Hepatocyte (in vitro differentiated cells): ENCODE results near the gene TMEM106C. TPM values are rescaled to one million over a fixed set of nuclear protein-coding genes. Genes with fewer than 3 reads are reported as not detected.

ENCODE experiments used
- DNase-seq: peaks from one replicate; pipeline ENCODE4 v3.0.0-alpha.2; 2016; ENCODE audit warnings: low spot score
- H2AFZ ChIP-seq: fragments of 200-600 bp; sonication (generic); 2 replicates; pipeline ENCODE4 v1.6.0; 2016; ENCODE audit warnings: antibody characterized with exemption, mild to moderate bottlenecking
- H3K27ac ChIP-seq: fragments of 200-600 bp; sonication (generic); 2 replicates; pipeline ENCODE4 v1.5.1; 2016; ENCODE audit warnings: mild to moderate bottlenecking
- H3K27me3 ChIP-seq: fragments of 200-600 bp; sonication (generic); 2 replicates; pipeline ENCODE4 v1.6.1; 2016
- H3K36me3 ChIP-seq: fragments of 200-600 bp; sonication (generic); replicated peaks from 2 replicates; pipeline ENCODE4 v1.5.1; 2016; ENCODE audit warnings: low read depth; ENCODE audit not compliant: insufficient read depth
- H3K4me1 ChIP-seq: fragments of 200-600 bp; sonication (generic); 2 replicates; pipeline ENCODE4 v1.5.1; 2016; ENCODE audit warnings: mild to moderate bottlenecking, moderate library complexity; ENCODE audit not compliant: insufficient read depth
- H3K4me2 ChIP-seq: fragments of 200-600 bp; sonication (generic); 2 replicates; pipeline ENCODE4 v1.6.0; 2016
- H3K4me3 ChIP-seq: fragments of 200-600 bp; sonication (generic); 2 replicates; pipeline ENCODE4 v1.5.1; 2016; ENCODE audit warnings: mild to moderate bottlenecking
- H3K79me2 ChIP-seq: fragments of 200-600 bp; sonication (generic); 2 replicates; pipeline ENCODE4 v1.6.0; 2017; ENCODE audit warnings: mild to moderate bottlenecking
- H3K9me2 ChIP-seq: fragments of 200-600 bp; sonication (generic); replicated peaks from 2 replicates; pipeline ENCODE4 v1.6.0; 2017; ENCODE audit warnings: mild to moderate bottlenecking; ENCODE audit not compliant: insufficient read depth
- H3K9me3 ChIP-seq: fragments of 200-600 bp; sonication (generic); 2 replicates; pipeline ENCODE4 v1.5.1; 2016; ENCODE audit warnings: low read depth, mild to moderate bottlenecking
- H4K20me1 ChIP-seq: fragments of 200-600 bp; sonication (generic); 2 replicates; pipeline ENCODE4 v1.6.0; 2016; ENCODE audit warnings: mild to moderate bottlenecking; ENCODE audit not compliant: insufficient read depth, poor library complexity, severe bottlenecking
- CTCF ChIP-seq: fragments of 200-600 bp; sonication (generic); IDR thresholded peaks from 2 replicates; pipeline ENCODE4 v1.5.1; 2016; ENCODE audit warnings: antibody characterized with exemption, mild to moderate bottlenecking; ENCODE audit not compliant: poor library complexity
- EZH2 ChIP-seq: fragments of 200-600 bp; sonication (generic); IDR thresholded peaks from 2 replicates; pipeline ENCODE4 v1.6.1; 2016; ENCODE audit warnings: antibody characterized with exemption, mild to moderate bottlenecking, borderline replicate concordance
- EZH2phosphoT487 ChIP-seq: fragments of 200-600 bp; sonication (generic); IDR thresholded peaks from one replicate; pipeline ENCODE4 v1.6.1; 2018; ENCODE audit warnings: antibody characterized with exemption, mild to moderate bottlenecking, low read depth, moderate library complexity; ENCODE audit not compliant: unreplicated experiment, severe bottlenecking
- WGBS: methylation state at CpG from one replicate; pipeline ENCODE4 v1.1.6; 2016; ENCODE audit warnings: low lambda C conversion rate; ENCODE audit errors: missing lambda C conversion rate; 5-methylcytosine and 5-hydroxymethylcytosine counted together
- polyA plus RNA-seq: library from polyadenylated mRNA; unstranded; fragments of >200 nt; fragmentation: Nextera tagmentation; extraction: Ambion mirVana; gene quantifications from 2 replicates; pipeline ENCODE4 v1.2.1, GENCODE V29; 2016
- total RNA-seq: library from RNA; depleted of rRNA; stranded (reverse); fragments of >200 nt; gene quantifications from 2 replicates; pipeline ENCODE4 v1.2.3, GENCODE V29; 2014

The TMEM106C gene
- total and polyA plus RNA-seq, 2 experiments from 2014 or later: 101 to 113 TPM

- Histone ChIP-seq H3K9me2 (no peaks in the 10 kb centered on the region), H4K20me1 (no peaks in the 10 kb centered on the region), H3K4me3 (no peak overlapping the region), H3K4me2 (peak overlapping the region; percentile 95), H3K79me2 (no peaks in the 10 kb centered on the region), H2AFZ (no peak overlapping the region), H3K36me3 (no peaks in the 10 kb centered on the region), H3K9me3 (no peaks in the 10 kb centered on the region), H3K27ac (no peak overlapping the region), H3K4me1 (peaks cover 29% of the 10 kb centered on the region), H3K27me3 (peaks cover 35% of the 10 kb centered on the region)
- TF ChIP-seq EZH2 (no peak), CTCF (no peak), EZH2phosphoT487 (no peak)
- DNase-seq: peak; percentile 75
- WGBS: 4% methylated on average over 26 of the region's 26 CpGs
Observed at GRCh38 chr12:48002773-48003218, 39.4 kb downstream of the TMEM106C start.

- no peak for DNase-seq
- no peaks in the 10 kb centered on the region for H3K9me3 ChIP-seq
- peaks cover 37% of the 10 kb centered on the region for H3K27me3 ChIP-seq
- H3K79me2 ChIP-seq: no peaks in the 10 kb centered on the region
- H3K36me3 ChIP-seq: no peaks in the 10 kb centered on the region
- H3K9me2 ChIP-seq: no peaks in the 10 kb centered on the region
- no peak for TF ChIP-seq CTCF
- TF ChIP-seq EZH2phosphoT487: no peak
- no peak for TF ChIP-seq EZH2
- H3K4me2 ChIP-seq: peak overlapping the region; percentile 95
- peak overlapping the region; percentile 28 for H3K4me3 ChIP-seq
- WGBS: 8% methylated on average over 35 of the region's 38 CpGs
- H3K4me1 ChIP-seq: peaks cover 29% of the 10 kb centered on the region
- no peak overlapping the region for H3K27ac ChIP-seq
- no peaks in the 10 kb centered on the region for H4K20me1 ChIP-seq
- H2AFZ ChIP-seq: peak overlapping the region; percentile 42
Observed at GRCh38 chr12:48003226-48004052, 40.0 kb downstream of the TMEM106C start.

- Histone ChIP-seq H3K4me1 (peaks cover 29% of the 10 kb centered on the region), H2AFZ (peak within 1 kb of the TSS; percentile 42), H3K79me2 (no peaks in the 10 kb centered on the region), H3K9me3 (no peaks in the 10 kb centered on the region), H3K4me2 (peak within 1 kb of the TSS; percentile 95), H3K27me3 (peaks cover 42% of the 10 kb centered on the region), H3K9me2 (no peaks in the 10 kb centered on the region), H3K36me3 (no peaks in the 10 kb centered on the region), H4K20me1 (no peaks in the 10 kb centered on the region), H3K27ac (peak within 1 kb of the TSS; percentile 31), H3K4me3 (peak within 1 kb of the TSS; percentile 28)
- peak; percentile 55 for DNase-seq
- TF ChIP-seq EZH2phosphoT487 (peak; percentile 35), CTCF (no peak), EZH2 (no peak)
- WGBS: under 1% methylated on average over 66 of the region's 83 CpGs
Observed at GRCh38 chr12:48004053-48004941, 40.9 kb downstream of the TMEM106C start, which contains the start of gene COL2A1. Gene COL2A1, minus strand, starts transcription at chr12:48004476. Its CDS starts 155 bp downstream, at chr12:48004321.
